Anterior cingulate cortex (tissue), 58 donors: ENCODE measurements around the gene SYNDIG1.

Source experiments
- DNase-seq, 58 donors: peaks; one replicate each; lab custom pipeline; 2025; lab: John Stamatoyannopoulos, UW

SYNDIG1 gene

GRCh38 chr20:24469116-24469893 is at the start of gene SYNDIG1:
SYNDIG1 (plus strand) TSS chr20:24469629; CDS start chr20:24543098, 73,469 bp downstream.
- DNase-seq, result peak in 53 of 58 donors; percentile 22 to 82 (median 62)

GRCh38 chr20:24419786-24420185 is 49.6 kb upstream of the SYNDIG1 start:
- no peak for DNase-seq

GRCh38 chr20:24420567-24420966 is 48.9 kb upstream of the SYNDIG1 start:
- DNase-seq, result peak in 3 of 58 donors; percentile 8 to 51 (median 15)

- no peak for DNase-seq
Observed at GRCh38 chr20:24421071-24421470, 48.4 kb upstream of the SYNDIG1 start.

GRCh38 chr20:24422091-24422760 is 47.2 kb upstream of the SYNDIG1 start:
- no peak for DNase-seq

GRCh38 chr20:24423390-24424313 is 45.8 kb upstream of the SYNDIG1 start:
- DNase-seq, result no peak

- no peak for DNase-seq
Observed at GRCh38 chr20:24425523-24426135, 43.8 kb upstream of the SYNDIG1 start.

- no peak for DNase-seq
Observed at GRCh38 chr20:24431279-24432045, 38.0 kb upstream of the SYNDIG1 start.

GRCh38 chr20:24432046-24432442 is 37.4 kb upstream of the SYNDIG1 start:
- no peak for DNase-seq

- DNase-seq, result no peak
Observed at GRCh38 chr20:24436160-24436559, 33.3 kb upstream of the SYNDIG1 start.

GRCh38 chr20:24437196-24438082 is 32.0 kb upstream of the SYNDIG1 start:
- DNase-seq, result no peak

GRCh38 chr20:24438331-24438730 is 31.1 kb upstream of the SYNDIG1 start:
- no peak for DNase-seq

GRCh38 chr20:24439737-24440387 is 29.6 kb upstream of the SYNDIG1 start:
- DNase-seq, result peak in 1 of 58 donors; percentile 9

- DNase-seq, result peak in 5 of 58 donors; percentile 18 to 27 (median 20)
Observed at GRCh38 chr20:24441661-24442060, 27.8 kb upstream of the SYNDIG1 start.

- no peak for DNase-seq
Observed at GRCh38 chr20:24442909-24443308, 26.5 kb upstream of the SYNDIG1 start.

- no peak for DNase-seq
Observed at GRCh38 chr20:24443436-24443835, 26.0 kb upstream of the SYNDIG1 start.

- no peak for DNase-seq
Observed at GRCh38 chr20:24444526-24445190, 24.8 kb upstream of the SYNDIG1 start.
